ENCODE results near the gene BPIFA1. TPM values are rescaled to one million over a fixed set of nuclear protein-coding genes. Genes with fewer than 3 reads are reported as not detected.

BPIFA1 gene
- total RNA-seq, 2 donors from 2014 or later = not detected

GRCh38 chr20:33273117-33273851, 37.5 kb downstream of the BPIFA1 start:
- DNase-seq (ENCODE audit: low spot score) = no peak
- no peak for TF ChIP-seq POLR2AphosphoS5 (IDR thresholded peaks at IDR 0.05)
- no peak for TF ChIP-seq POLR2A (IDR thresholded peaks at IDR 0.05)
- no peak for TF ChIP-seq CTCF (IDR thresholded peaks at IDR 0.05)
- WGBS = 61% methylated on average over 13 of the region's 13 CpGs
- H3K4me3 ChIP-seq = no peak overlapping the region
- no peaks in the 10 kb centered on the region for H3K4me1 ChIP-seq (replicated peaks)
- H3K27me3 ChIP-seq (replicated peaks; ENCODE audit: insufficient read depth) = peaks cover 2% of the 10 kb centered on the region
- no peak overlapping the region for H3K27ac ChIP-seq
- H3K36me3 ChIP-seq = no peaks in the 10 kb centered on the region
- no peaks in the 10 kb centered on the region for H3K9me3 ChIP-seq
- intact Hi-C loops (cut with DNase I) = no loop called here

- Histone ChIP-seq H3K4me3 (no peak overlapping the region), H3K27ac (no peak overlapping the region), H3K36me3 (no peaks in the 10 kb centered on the region), H3K9me3 (no peaks in the 10 kb centered on the region), H3K27me3 (replicated peaks; ENCODE audit: insufficient read depth) (peaks cover 2% of the 10 kb centered on the region), H3K4me1 (replicated peaks) (no peaks in the 10 kb centered on the region)
- intact Hi-C loops (cut with DNase I) = no loop called here
- 70% methylated on average over 8 of the region's 8 CpGs for WGBS
- no peak for DNase-seq (ENCODE audit: low spot score)
- TF ChIP-seq POLR2AphosphoS5 (IDR thresholded peaks at IDR 0.05) = no peak
- no peak for TF ChIP-seq CTCF (IDR thresholded peaks at IDR 0.05)
- TF ChIP-seq POLR2A (IDR thresholded peaks at IDR 0.05) = no peak
Observed at GRCh38 chr20:33275215-33275614, 39.4 kb downstream of the BPIFA1 start.

DNA sequence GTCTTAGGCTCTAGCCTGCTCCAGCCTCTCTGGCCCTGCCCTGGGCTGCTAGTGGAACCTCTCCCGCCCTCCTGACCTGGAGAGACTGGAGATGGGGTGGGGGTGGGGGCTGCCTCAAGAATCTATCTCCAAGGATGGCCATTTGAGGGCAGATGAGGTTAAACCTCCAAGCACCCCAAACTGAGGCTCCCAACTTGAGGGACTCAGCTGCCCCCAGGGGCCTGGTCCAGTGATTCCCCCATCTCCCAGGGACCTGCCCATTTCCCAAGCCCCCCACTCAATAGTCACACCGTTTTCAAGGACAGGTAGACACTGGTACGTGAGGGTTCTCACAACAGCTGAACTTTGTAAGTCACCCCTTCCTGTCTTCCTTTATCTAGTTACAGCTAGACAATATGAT, 40.1 kb downstream of the BPIFA1 start:
- DNase-seq (ENCODE audit: low spot score) = no peak
- Histone ChIP-seq H3K4me3 (no peak overlapping the region), H3K36me3 (no peaks in the 10 kb centered on the region), H3K9me3 (no peaks in the 10 kb centered on the region), H3K27me3 (replicated peaks; ENCODE audit: insufficient read depth) (peaks cover 2% of the 10 kb centered on the region), H3K27ac (no peak overlapping the region), H3K4me1 (replicated peaks) (no peaks in the 10 kb centered on the region)
- WGBS = 66% methylated on average over 3 of the region's 3 CpGs
- intact Hi-C loops (cut with DNase I) = no loop called here
- TF ChIP-seq CTCF (IDR thresholded peaks at IDR 0.05) (no peak), POLR2AphosphoS5 (IDR thresholded peaks at IDR 0.05) (no peak), POLR2A (IDR thresholded peaks at IDR 0.05) (no peak)

DNA sequence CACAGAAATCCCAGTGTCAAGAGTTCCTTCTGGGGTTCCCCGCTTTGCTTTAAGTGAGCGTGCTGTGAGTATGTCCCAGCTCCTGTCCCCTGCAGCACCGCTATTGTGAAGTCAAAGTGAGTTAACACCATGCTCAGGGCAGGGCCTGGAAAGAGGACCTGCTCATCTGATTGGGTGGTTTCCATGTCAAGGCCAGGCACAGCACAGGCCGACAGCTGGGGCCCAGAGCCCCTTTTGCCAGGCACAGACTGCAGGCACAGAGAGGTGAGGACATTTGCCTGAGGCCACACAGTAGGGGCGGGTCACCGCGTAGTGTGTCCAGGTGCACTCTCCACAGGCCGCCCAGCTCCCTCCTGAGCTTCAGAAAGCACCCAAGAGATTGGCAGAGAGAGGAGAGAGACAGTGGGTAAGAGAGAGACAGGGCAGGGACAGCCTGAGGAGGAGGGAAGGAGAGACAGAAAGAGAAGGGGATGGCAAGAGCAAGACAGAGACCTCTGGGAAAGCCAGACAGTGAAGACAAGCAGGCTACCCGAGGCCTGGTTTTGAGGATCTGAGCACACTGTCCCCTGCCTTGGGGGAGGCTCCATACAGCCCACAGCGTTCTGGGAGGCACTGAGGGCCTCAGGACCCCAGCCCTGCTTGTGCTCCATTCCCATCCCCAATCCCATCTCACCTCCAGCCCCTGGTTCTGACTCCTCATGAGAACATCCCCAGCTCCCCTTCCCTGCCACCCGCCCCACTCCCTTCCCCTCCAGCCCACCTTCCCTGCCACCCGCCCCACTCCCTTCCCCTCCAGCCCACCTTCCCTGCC, 40.7 kb downstream of the BPIFA1 start:
- no peak for TF ChIP-seq POLR2AphosphoS5 (IDR thresholded peaks at IDR 0.05)
- no peak for TF ChIP-seq POLR2A (IDR thresholded peaks at IDR 0.05)
- no peak for TF ChIP-seq CTCF (IDR thresholded peaks at IDR 0.05)
- intact Hi-C loops (cut with DNase I) = no loop called here
- peaks cover 2% of the 10 kb centered on the region for H3K27me3 ChIP-seq (replicated peaks; ENCODE audit: insufficient read depth)
- H3K9me3 ChIP-seq = no peaks in the 10 kb centered on the region
- no peak for DNase-seq (ENCODE audit: low spot score)
- WGBS = 83% methylated on average over 12 of the region's 12 CpGs
- H3K27ac ChIP-seq = no peak overlapping the region
- no peaks in the 10 kb centered on the region for H3K36me3 ChIP-seq
- H3K4me1 ChIP-seq (replicated peaks) = no peaks in the 10 kb centered on the region
- H3K4me3 ChIP-seq = no peak overlapping the region
